GM12878 (cell line): ENCODE measurements around the gene GALE. TPM values are rescaled to one million over a fixed set of nuclear protein-coding genes. Genes with fewer than 3 reads are reported as not detected.
A peak's percentile ranks its signal among the peaks of the same experiment; 100 is the strongest.

ENCODE experiments used
- ATAC-seq: fragments of 200-7000 bp; cut with Tn5 transposase; 3 replicates; pipeline ENCODE4 v1.9.1; 2020; ENCODE audit warnings: mild to moderate bottlenecking, moderate library complexity
- BruUV-seq: library from RNA; stranded (reverse); fragments of 400-500 nt; replicated peaks from 2 replicates; lab custom pipeline; 2021; lab: Mats Ljungman, UMichigan
- CTCF ChIA-PET: fragments of 300-600 bp; sonication (Branson Sonifier 250); formaldehyde crosslinking; extraction: SDS; loops from one replicate; lab custom pipeline; 2021; ENCODE audit warnings: inconsistent platforms; lab: Yijun Ruan, JAX
- POLR2A ChIA-PET: fragments of 350-600 bp; formaldehyde crosslinking; extraction: SDS; loops from one replicate; lab custom pipeline; 2021; ENCODE audit warnings: inconsistent platforms; lab: Charles Lee
- RAD21 ChIA-PET: fragments of 300-600 bp; sonication (Branson Sonifier 250); formaldehyde crosslinking; loops from one replicate; lab custom pipeline; 2023; ENCODE audit warnings: antibody characterized with exemption; ENCODE audit not compliant: unreplicated experiment; lab: Charles Lee
- SMC1A ChIA-PET: fragments of 300-600 bp; sonication (Branson Sonifier 250); formaldehyde crosslinking; loops from one replicate; lab custom pipeline; 2023; ENCODE audit not compliant: unreplicated experiment, uncharacterized antibody; lab: Charles Lee
- DNase-seq: peaks from one replicate; pipeline ENCODE4 v3.0.0-alpha.2; 2011; ENCODE audit warnings: low read depth, low spot score
- FAIRE-seq: peaks from 3 replicates; lab custom pipeline; 2011; peaks lifted over from hg19 to GRCh38; lab: Jason Lieb, UNC
- H2AFZ ChIP-seq: 2 replicates; pipeline ENCODE4 v1.6.0; 2011; ENCODE audit warnings: low read depth, low read length, control low read depth; ENCODE audit not compliant: control insufficient read depth
- H3K27ac ChIP-seq: 2 replicates; pipeline ENCODE4 v1.5.1; 2011; ENCODE audit warnings: control low read depth; ENCODE audit not compliant: control insufficient read depth, insufficient read depth
- H3K27me3 ChIP-seq, 2 experiments: replicated peaks in 1 of 2; 2 replicates each; pipeline versions ENCODE4 v1.6.0 to v1.6.1; 2011; ENCODE audit warnings: low read length in 1 of 2; ENCODE audit not compliant: control insufficient read depth in 2 of 2, insufficient read depth in 2 of 2
- H3K36me3 ChIP-seq, 2 experiments: 2 replicates each; pipeline ENCODE4 v1.5.1; 2011; ENCODE audit warnings: low read length in 1 of 2; ENCODE audit not compliant: control insufficient read depth in 2 of 2, insufficient read depth in 2 of 2
- H3K4me1 ChIP-seq: 2 replicates; pipeline ENCODE4 v1.6.1; 2011; ENCODE audit warnings: mild to moderate bottlenecking, low read length, moderate library complexity, mixed read lengths; ENCODE audit not compliant: control insufficient read depth, insufficient read depth
- H3K4me2 ChIP-seq: 2 replicates; pipeline ENCODE4 v1.6.0; 2011; ENCODE audit warnings: control low read depth; ENCODE audit not compliant: control insufficient read depth, insufficient read depth
- H3K4me3 ChIP-seq: fragments of 200-600 bp; sonication (generic); 2 replicates; pipeline ENCODE4 v1.5.1; 2016
- H3K79me2 ChIP-seq: 2 replicates; pipeline ENCODE4 v1.6.0; 2011; ENCODE audit warnings: low read length; ENCODE audit not compliant: control insufficient read depth, insufficient read depth
- H3K9ac ChIP-seq: 2 replicates; pipeline ENCODE4 v1.8.0; 2011; ENCODE audit warnings: low read length, control low read depth, mixed read lengths; ENCODE audit not compliant: control insufficient read depth, insufficient read depth
- H3K9me3 ChIP-seq: replicated peaks from 3 replicates; pipeline ENCODE4 v1.5.1; 2011; ENCODE audit warnings: mild to moderate bottlenecking, low read length; ENCODE audit not compliant: control insufficient read depth, insufficient read depth
- H4K20me1 ChIP-seq: 2 replicates; pipeline ENCODE4 v1.6.0; 2011; ENCODE audit not compliant: control insufficient read depth, insufficient read depth
- ATF2 ChIP-seq: IDR thresholded peaks from 2 replicates; pipeline ENCODE4 v1.6.1; 2012; ENCODE audit warnings: low read length, inconsistent platforms
- CREB1 ChIP-seq: IDR thresholded peaks from 2 replicates; pipeline ENCODE4 v1.6.1; 2012; ENCODE audit warnings: low read depth, mild to moderate bottlenecking, inconsistent platforms
- EZH2 ChIP-seq: IDR thresholded peaks from 2 replicates; pipeline ENCODE4 v1.6.1; 2012; ENCODE audit warnings: low read depth, mild to moderate bottlenecking, control low read depth, inconsistent platforms, low read length, borderline replicate concordance; ENCODE audit not compliant: control insufficient read depth
- GATAD2B ChIP-seq: fragments of 450-650 bp; conservative IDR thresholded peaks from 2 replicates; pipeline ENCODE4 v1.6.1; 2017; ENCODE audit warnings: low read depth, mild to moderate bottlenecking, moderate library complexity
- HCFC1 ChIP-seq: fragments of 150-350 bp; IDR thresholded peaks from 2 replicates; pipeline ENCODE4 v1.6.1; 2014; ENCODE audit warnings: low read length
- MTA2 ChIP-seq: fragments of 450-650 bp; IDR thresholded peaks from 2 replicates; pipeline ENCODE4 v1.6.1; 2016; ENCODE audit warnings: low read depth, mild to moderate bottlenecking, moderate library complexity
- PML ChIP-seq: IDR thresholded peaks from 2 replicates; pipeline ENCODE4 v1.6.1; 2012; ENCODE audit warnings: low read length, inconsistent platforms
- ZNF274 ChIP-seq: IDR thresholded peaks from one replicate; pipeline ENCODE4 v1.8.0; 2011; ENCODE audit not compliant: insufficient read length, insufficient read depth
- ZNF384 ChIP-seq: IDR thresholded peaks from 2 replicates; pipeline ENCODE4 v1.6.1; 2012; ENCODE audit warnings: low read depth, mild to moderate bottlenecking, low read length, improper control_type of control experiment, borderline replicate concordance
- WGBS: methylation state at CpG from one replicate; pipeline ENCODE4 v1.1.6; 2016; ENCODE audit warnings: low lambda C conversion rate; ENCODE audit not compliant: insufficient replicate concordance, insufficient coverage; ENCODE audit errors: missing lambda C conversion rate; 5-methylcytosine and 5-hydroxymethylcytosine counted together
- in situ Hi-C: fragments of 300-500 bp; cut with MboI; formaldehyde crosslinking; loops from 9 replicates; pipeline ENCODE4 v1.14.3; 2018; ENCODE audit warnings: mixed read lengths
- intact Hi-C: fragments of 100-400 bp; cut with micrococcal nuclease; formaldehyde crosslinking; loops from one replicate; pipeline ENCODE4 v1.14.2; 2022; ENCODE audit not compliant: unreplicated experiment
- polyA plus RNA-seq, 11 experiments: library from polyadenylated mRNA; depleted of rRNA in 4 of 11; unstranded in 6 of 11; stranded (reverse) in 5 of 11; fragments of >200 nt; fragmentation: Nextera tagmentation in 4 of 11; fragmentation: Illumina TruSeq in 1 of 11; extraction: Ambion mirVana in 4 of 11; extraction: Trizol in 1 of 11; gene quantifications; 1 replicate in 1 of 11; 2 replicates in 10 of 11; pipeline versions ENCODE4 v1.2.1 to v1.2.3, GENCODE V29; 2011 to 2016; ENCODE audit warnings: inconsistent platforms in 2 of 11, missing spikeins in 2 of 11, low read depth in 1 of 11
- total RNA-seq, 4 experiments: library from RNA; depleted of rRNA in 3 of 4; stranded (reverse); fragments of >200 nt in 3 of 4; fragmentation: Illumina TruSeq in 1 of 4; extraction: Trizol in 1 of 4; gene quantifications; 2 replicates each; pipeline versions ENCODE4 v1.2.1 to v1.2.3, GENCODE V29; 2013 to 2021

GALE gene
- total and polyA plus RNA-seq, 10 of the 15 experiments (the other 5 are each of a cell fraction or from before 2014, with no cell fraction given): 4.2 to 93.7 (median 40.4) TPM

- intact Hi-C loops (no loop called here), in situ Hi-C loops (no loop called here)
- ATAC-seq (no peak), FAIRE-seq (no peak), DNase-seq (no peak)
- Histone ChIP-seq H3K4me1 (no peaks in the 10 kb centered on the region), H3K79me2 (no peaks in the 10 kb centered on the region), H3K9me3 (peaks cover 2% of the 10 kb centered on the region; the same call in 2 of the 3 replicates), H3K27ac (no peak overlapping the region), H3K4me2 (no peak overlapping the region), H3K4me3 (no peak overlapping the region), H3K9ac (no peak overlapping the region), H3K27me3 (no peaks in the 10 kb centered on the region), H4K20me1 (no peaks in the 10 kb centered on the region), H2AFZ (no peak overlapping the region), H3K36me3 (peaks cover 0 to 4% of the 10 kb centered on the region in 2 experiments; a peak in 3 of 4 replicates)
- SMC1A ChIA-PET: interaction anchor here (0.8 to 1.5 kb wide), 3 partner anchors 11 to 60 kb away, joined by 3 read pairs; no protein-coding TSS in a partner anchor
- TF ChIP-seq CREB1: no peak
- TF ChIP-seq ZNF384: no peak
- no peak for TF ChIP-seq GATAD2B
- TF ChIP-seq ZNF274: no peak
- no peak for TF ChIP-seq EZH2
- TF ChIP-seq HCFC1: no peak
- no peak for TF ChIP-seq MTA2
- no peak for TF ChIP-seq PML
- no peak for TF ChIP-seq ATF2
- CTCF ChIA-PET: interaction anchor here (0.7 to 1.6 kb wide), 4 partner anchors 35 to 176 kb away, joined by 3 to 9 read pairs (median 4); no protein-coding TSS in a partner anchor
- POLR2A ChIA-PET: no interaction called here
- 98% methylated on average over 2 of the region's 2 CpGs for WGBS
- RAD21 ChIA-PET: no interaction called here
- BruUV-seq: TSS peak; percentile 77
Observed at GRCh38 chr1:23845163-23845562, 44.6 kb upstream of the GALE start.
